Measurements from ENCODE around the gene ZNF362.

GRCh38 chr1:33272930-33273329 is 16.6 kb downstream of the ZNF362 start:
- TF ChIP-seq EZH2 (IDR thresholded peaks at IDR 0.05; ENCODE audit: low read depth, unreplicated experiment) (no peak), POLR2AphosphoS5 (IDR thresholded peaks at IDR 0.05; ENCODE audit: low read depth) (no peak), EZH2phosphoT487 (IDR thresholded peaks at IDR 0.05; ENCODE audit: unreplicated experiment) (no peak), CTCF (conservative IDR thresholded peaks at IDR 0.05; ENCODE audit: low read depth in 2 of 2) (no peak), REST (IDR thresholded peaks at IDR 0.05; ENCODE audit: unreplicated experiment) (no peak), ETS1 (IDR thresholded peaks at IDR 0.05) (no peak), JUNB (IDR thresholded peaks at IDR 0.05; ENCODE audit: unreplicated experiment) (no peak), CREB1 (CRISPR knock-in tag; IDR thresholded peaks at IDR 0.05; ENCODE audit: low read depth) (no peak), NANOG (IDR thresholded peaks at IDR 0.05; ENCODE audit: borderline replicate concordance) (no peak), STAT1 (IDR thresholded peaks at IDR 0.05; ENCODE audit: unreplicated experiment) (no peak)
